H9 (cell line): Measurements from ENCODE around the gene EFS. TPM values are rescaled to one million over a fixed set of nuclear protein-coding genes. Genes with fewer than 3 reads are reported as not detected.
A peak's percentile ranks its signal among the peaks of the same experiment; 100 is the strongest.

Experiments
- DNase-seq: peaks from one replicate; pipeline ENCODE4 v3.0.0-alpha.2; 2017
- H2AFZ ChIP-seq: one replicate; pipeline ENCODE4 v1.6.1; 2013; ENCODE audit warnings: mild to moderate bottlenecking, low read length, control low read depth, moderate library complexity
- H2AK5ac ChIP-seq: 2 replicates; pipeline ENCODE4 v1.6.1; 2013; ENCODE audit warnings: low read length, control low read depth, mixed read lengths; ENCODE audit not compliant: insufficient read length
- H2BK120ac ChIP-seq: one replicate; pipeline ENCODE4 v1.6.1; 2013; ENCODE audit warnings: low read depth, mild to moderate bottlenecking, low read length, control low read depth, inconsistent platforms; ENCODE audit not compliant: poor library complexity, severe bottlenecking
- H2BK12ac ChIP-seq: 2 replicates; pipeline ENCODE4 v1.6.1; 2013; ENCODE audit warnings: low read length, control low read depth, mixed read lengths, low read depth; ENCODE audit not compliant: insufficient read length
- H2BK15ac ChIP-seq: 2 replicates; pipeline ENCODE4 v1.6.1; 2013; ENCODE audit warnings: low read depth, low read length, control low read depth
- H2BK20ac ChIP-seq: one replicate; pipeline ENCODE4 v1.6.1; 2013; ENCODE audit warnings: low read depth, mild to moderate bottlenecking, low read length, control low read depth, inconsistent platforms; ENCODE audit not compliant: poor library complexity, severe bottlenecking
- H2BK5ac ChIP-seq: 2 replicates; pipeline ENCODE4 v1.6.1; 2013; ENCODE audit warnings: low read length, control low read depth, mixed read lengths; ENCODE audit not compliant: insufficient read length
- H3K14ac ChIP-seq: 2 replicates; pipeline ENCODE4 v1.6.1; 2013; ENCODE audit warnings: low read length, control low read depth; ENCODE audit not compliant: insufficient read depth
- H3K18ac ChIP-seq: 2 replicates; pipeline ENCODE4 v1.6.1; 2013; ENCODE audit warnings: low read depth, mild to moderate bottlenecking, mixed read lengths, low read length, control low read depth; ENCODE audit not compliant: insufficient read length
- H3K23ac ChIP-seq: 2 replicates; pipeline ENCODE4 v1.6.1; 2013; ENCODE audit warnings: low read length, control low read depth, mixed read lengths, low read depth; ENCODE audit not compliant: insufficient read length
- H3K23me2 ChIP-seq: 2 replicates; pipeline ENCODE4 v1.6.1; 2013; ENCODE audit warnings: low read depth, mild to moderate bottlenecking, mixed read lengths, low read length, control low read depth; ENCODE audit not compliant: insufficient read length, poor library complexity, severe bottlenecking
- H3K27ac ChIP-seq: 2 replicates; pipeline ENCODE4 v1.5.1; 2013; ENCODE audit warnings: low read length, control low read depth, mixed read lengths, low read depth; ENCODE audit not compliant: insufficient read length
- H3K27me3 ChIP-seq: 2 replicates; pipeline ENCODE4 v1.6.1; 2013; ENCODE audit warnings: low read length, control low read depth, inconsistent platforms; ENCODE audit not compliant: insufficient read depth
- H3K4ac ChIP-seq: 2 replicates; pipeline ENCODE4 v1.6.1; 2013; ENCODE audit warnings: low read depth, mild to moderate bottlenecking, control low read depth, inconsistent platforms, low read length, moderate library complexity
- H3K4me1 ChIP-seq: 2 replicates; pipeline ENCODE4 v1.6.1; 2013; ENCODE audit warnings: low read length, control low read depth, inconsistent platforms; ENCODE audit not compliant: insufficient read depth
- H3K4me2 ChIP-seq: 2 replicates; pipeline ENCODE4 v1.6.1; 2013; ENCODE audit warnings: low read length, control low read depth, mixed read lengths; ENCODE audit not compliant: insufficient read length, insufficient read depth
- H3K56ac ChIP-seq: 2 replicates; pipeline ENCODE4 v1.6.1; 2013; ENCODE audit warnings: low read depth, mild to moderate bottlenecking, mixed read lengths, low read length, control low read depth; ENCODE audit not compliant: insufficient read length
- H3K79me1 ChIP-seq: 2 replicates; pipeline ENCODE4 v1.6.1; 2013; ENCODE audit warnings: low read depth, mild to moderate bottlenecking, moderate library complexity, low read length, control low read depth, inconsistent platforms; ENCODE audit not compliant: insufficient read depth, poor library complexity, severe bottlenecking
- H3K79me2 ChIP-seq: 2 replicates; pipeline ENCODE4 v1.6.1; 2013; ENCODE audit warnings: low read length, control low read depth, inconsistent platforms; ENCODE audit not compliant: insufficient read depth
- H3K9ac ChIP-seq: 2 replicates; pipeline ENCODE4 v1.6.1; 2013; ENCODE audit warnings: low read length, control low read depth, mixed read lengths; ENCODE audit not compliant: insufficient read length; ENCODE audit errors: extremely low read depth
- H3K9me3 ChIP-seq: one replicate; pipeline ENCODE4 v1.6.1; 2013; ENCODE audit warnings: low read depth, low read length, inconsistent platforms; ENCODE audit not compliant: control insufficient read depth
- H3T11ph ChIP-seq: one replicate; pipeline ENCODE4 v1.6.1; 2013; ENCODE audit warnings: mild to moderate bottlenecking, low read length, control low read depth, inconsistent platforms
- H4K20me1 ChIP-seq: one replicate; pipeline ENCODE4 v1.6.1; 2013; ENCODE audit not compliant: control insufficient read depth, insufficient read length, insufficient read depth
- H4K5ac ChIP-seq: 2 replicates; pipeline ENCODE4 v1.6.1; 2013; ENCODE audit warnings: low read depth, mild to moderate bottlenecking, mixed read lengths, low read length, control low read depth; ENCODE audit not compliant: insufficient read length
- H4K8ac ChIP-seq: replicated peaks from 2 replicates; pipeline ENCODE4 v1.6.1; 2013; ENCODE audit warnings: low read length, control low read depth, mixed read lengths, low read depth; ENCODE audit not compliant: insufficient read length
- H4K91ac ChIP-seq: 2 replicates; pipeline ENCODE4 v1.6.1; 2013; ENCODE audit warnings: low read depth, mild to moderate bottlenecking, moderate library complexity, mixed read lengths, low read length, control low read depth; ENCODE audit not compliant: insufficient read length
- H3K27ac Mint-ChIP-seq, 3 experiments: 2 replicates in 2 of 3; 3 replicates in 1 of 3; pipeline ENCODE4 v1.8.0; 2020 to 2021; ENCODE audit warnings: mixed read lengths in 3 of 3, mild to moderate bottlenecking in 1 of 3, moderate library complexity in 1 of 3
- H3K27me3 Mint-ChIP-seq: 2 replicates; pipeline ENCODE4 v1.8.0; 2021; ENCODE audit warnings: low read depth, mild to moderate bottlenecking, moderate library complexity, mixed read lengths
- H3K36me3 Mint-ChIP-seq, 3 experiments: 2 replicates in 2 of 3; 3 replicates in 1 of 3; pipeline ENCODE4 v1.8.0; 2020 to 2021; ENCODE audit warnings: low read depth in 3 of 3, mixed read lengths in 3 of 3; ENCODE audit not compliant: insufficient read depth in 1 of 3
- H3K4me1 Mint-ChIP-seq, 2 experiments: 2 replicates each; pipeline ENCODE4 v1.8.0; 2020; ENCODE audit warnings: mixed read lengths in 2 of 2
- H3K4me3 Mint-ChIP-seq, 2 experiments: 2 replicates in 1 of 2; 3 replicates in 1 of 2; pipeline ENCODE4 v1.8.0; 2020 to 2021; ENCODE audit warnings: mild to moderate bottlenecking in 2 of 2, mixed read lengths in 2 of 2, moderate library complexity in 1 of 2
- H3K9me3 Mint-ChIP-seq, 2 experiments: 2 replicates in 1 of 2; 3 replicates in 1 of 2; pipeline ENCODE4 v1.8.0; 2020; ENCODE audit warnings: mild to moderate bottlenecking in 2 of 2, mixed read lengths in 2 of 2, moderate library complexity in 1 of 2
- CTCF ChIP-seq: fragments of 200-600 bp; sonication (generic); conservative IDR thresholded peaks from 3 replicates; pipeline ENCODE4 v1.8.0; 2021; ENCODE audit warnings: antibody characterized with exemption, mild to moderate bottlenecking
- WGBS: extraction: QIAGEN DNeasy Blood & Tissue Kit; methylation state at CpG from one replicate; pipeline ENCODE4 v1.1.7; 2013; ENCODE audit warnings: missing lambda C conversion rate, low lambda C conversion rate, mixed read lengths; ENCODE audit not compliant: insufficient read length; ENCODE audit errors: extremely low coverage; 5-methylcytosine and 5-hydroxymethylcytosine counted together
- total RNA-seq: library from RNA; stranded (reverse); gene quantifications from 2 replicates; pipeline ENCODE4 v1.2.1, GENCODE V29; 2021

The EFS gene
- total RNA-seq, 1 experiment from 2014 or later: 32.1 TPM

- H2BK12ac ChIP-seq: no peak overlapping the region
- H4K91ac ChIP-seq: no peak overlapping the region
- H3K27ac ChIP-seq: no peak overlapping the region
- H3K23me2 ChIP-seq: peaks cover 23% of the 10 kb centered on the region
- H3K4me3 Mint-ChIP-seq: peak overlapping the region; percentile 69 to 83
- H3K9ac ChIP-seq: no peak overlapping the region
- no peak overlapping the region for H3K56ac ChIP-seq
- peaks cover 7 to 18% (median 10%) of the 10 kb centered on the region in 3 experiments; a peak in 6 of 7 replicates for H3K36me3 Mint-ChIP-seq
- peak overlapping the region; percentile 70 to 96 (median 94) for H3K27ac Mint-ChIP-seq
- no peak overlapping the region for H2BK15ac ChIP-seq
- H3K9me3 ChIP-seq: no peaks in the 10 kb centered on the region
- no peak overlapping the region for H2BK120ac ChIP-seq
- TF ChIP-seq CTCF: no peak
- no peak overlapping the region for H2BK20ac ChIP-seq
- DNase-seq: peak; percentile 92
- no peak overlapping the region for H2AFZ ChIP-seq
- H3K79me1 ChIP-seq: no peaks in the 10 kb centered on the region
- H3T11ph ChIP-seq: no peak overlapping the region
- H3K79me2 ChIP-seq: no peaks in the 10 kb centered on the region
- peaks cover 27 to 33% of the 10 kb centered on the region in 2 experiments for H3K4me1 Mint-ChIP-seq
- H2BK5ac ChIP-seq: no peak overlapping the region
- H3K4me1 ChIP-seq: peaks cover 4% of the 10 kb centered on the region; the same call in 1 of the 2 replicates
- peaks cover 0 to 2% of the 10 kb centered on the region in 2 experiments; a peak in 1 of 5 replicates for H3K9me3 Mint-ChIP-seq
- peaks cover 44% of the 10 kb centered on the region for H3K27me3 Mint-ChIP-seq
- no peak overlapping the region for H3K18ac ChIP-seq
- no peak overlapping the region for H2AK5ac ChIP-seq
- no peak overlapping the region for H4K8ac ChIP-seq
- peak overlapping the region; percentile 56 for H3K4me2 ChIP-seq
- WGBS: no CpG with 5 or more reads among the region's 34 CpGs
- H4K20me1 ChIP-seq: no peaks in the 10 kb centered on the region
- H4K5ac ChIP-seq: no peak overlapping the region
- H3K4ac ChIP-seq: no peak overlapping the region
- H3K14ac ChIP-seq: peak overlapping the region; percentile 9; the same call in 1 of the 2 replicates
- H3K23ac ChIP-seq: no peak overlapping the region
- H3K27me3 ChIP-seq: no peaks in the 10 kb centered on the region; the same call in 1 of the 2 replicates
Measured at GRCh38 chr14:23366426-23366921, 1.5 kb upstream of the EFS start.
